Activated CD4-positive, alpha-beta T cell treated with anti-CD3 and anti-CD28 coated beads, Interleukin-2, amount 50 U/mL, for 4 hours (primary cell): ENCODE results near the gene OPCML.

Experiments
- DNase-seq, 2 experiments: peaks; one replicate each; pipeline ENCODE4 v3.0.0-alpha.2; 2020

The OPCML gene

GRCh38 chr11:132579634-132580327 is 952.5 kb downstream of the OPCML start:
- DNase-seq = no peak

GRCh38 chr11:132579136-132579535 is 953.2 kb downstream of the OPCML start:
- DNase-seq = no peak

GRCh38 chr11:132578580-132578979 is 953.7 kb downstream of the OPCML start:
- no peak for DNase-seq

- no peak for DNase-seq
Measured at GRCh38 chr11:132576706-132577105, 955.6 kb downstream of the OPCML start.

GRCh38 chr11:132564091-132564885 is 968.0 kb downstream of the OPCML start:
- no peak for DNase-seq

- DNase-seq = no peak
Measured at GRCh38 chr11:132563050-132563449, 969.3 kb downstream of the OPCML start.

- no peak for DNase-seq
Measured at GRCh38 chr11:132561937-132562336, 970.4 kb downstream of the OPCML start.

GRCh38 chr11:132559331-132560036 is 972.8 kb downstream of the OPCML start:
- no peak for DNase-seq

- DNase-seq = no peak
Measured at GRCh38 chr11:132556316-132556715, 976.0 kb downstream of the OPCML start.

GRCh38 chr11:132555617-132556016 is 976.7 kb downstream of the OPCML start:
- DNase-seq = no peak

GRCh38 chr11:132551016-132551415 is 981.3 kb downstream of the OPCML start:
- DNase-seq = no peak

- DNase-seq = no peak
Measured at GRCh38 chr11:132549561-132549960, 982.7 kb downstream of the OPCML start.

GRCh38 chr11:132549001-132549400 is 983.3 kb downstream of the OPCML start:
- no peak for DNase-seq

GRCh38 chr11:132544007-132544406 is 988.3 kb downstream of the OPCML start:
- no peak for DNase-seq

GRCh38 chr11:132541794-132542193 is 990.5 kb downstream of the OPCML start:
- no peak for DNase-seq

- no peak for DNase-seq
Measured at GRCh38 chr11:132540581-132540980, 991.7 kb downstream of the OPCML start.

GRCh38 chr11:132539590-132540368 is 992.5 kb downstream of the OPCML start:
- no peak for DNase-seq

- DNase-seq = no peak
Measured at GRCh38 chr11:132538642-132539041, 993.7 kb downstream of the OPCML start.

- no peak for DNase-seq
Measured at GRCh38 chr11:132535830-132536229, 996.5 kb downstream of the OPCML start.

- DNase-seq = no peak
Measured at GRCh38 chr11:132531921-132532320, 1000.4 kb downstream of the OPCML start.

GRCh38 chr11:132528181-132528580 is 1004.1 kb downstream of the OPCML start:
- DNase-seq = no peak

- DNase-seq = no peak
Measured at GRCh38 chr11:132523929-132524328, 1008.4 kb downstream of the OPCML start.

- no peak for DNase-seq
Measured at GRCh38 chr11:132520199-132520598, 1012.1 kb downstream of the OPCML start.
